K562 (cell line): Measurements from ENCODE around the gene ITGB3BP. TPM values are rescaled to one million over a fixed set of nuclear protein-coding genes. Genes with fewer than 3 reads are reported as not detected.

ENCODE experiments used
- ATAC-seq: fragments of 200-7000 bp; cut with Tn5 transposase; 3 replicates; pipeline ENCODE4 v1.9.1; 2020; ENCODE audit warnings: moderate library complexity
- BruUV-seq: library from RNA; stranded (reverse); fragments of 400-500 nt; replicated peaks from 2 replicates; lab custom pipeline; 2021; lab: Mats Ljungman, UMichigan
- CTCF ChIA-PET: fragments of 300-600 bp; formaldehyde crosslinking; extraction: SDS; loops from one replicate; lab custom pipeline; 2021; ENCODE audit warnings: low intra/inter-chr PET ratio; lab: Yijun Ruan, JAX
- POLR2A ChIA-PET: fragments of 300-600, 350-650 bp; sonication (Branson Sonifier 250); formaldehyde crosslinking; extraction: SDS; loops from one replicate; lab custom pipeline; 2021; ENCODE audit warnings: antibody characterized with exemption, inconsistent platforms; lab: Yijun Ruan, JAX
- DNase-seq, 4 experiments: peaks; one replicate each; pipeline versions ENCODE4 v3.0.0 to v3.0.0-alpha.2; 2011 to 2018; ENCODE audit warnings: low spot score in 3 of 4, mixed read lengths in 3 of 4; ENCODE audit errors: extremely low read depth in 1 of 4
- FAIRE-seq: peaks from 2 replicates; lab custom pipeline; 2011; peaks lifted over from hg19 to GRCh38; lab: Jason Lieb, UNC
- H2AFZ ChIP-seq: 2 replicates; pipeline ENCODE4 v1.6.0; 2011; ENCODE audit warnings: low read depth, low read length, control low read depth, inconsistent platforms
- H3K27ac ChIP-seq: fragments of 200-600 bp; 3 replicates; pipeline ENCODE4 v1.8.0; 2011; ENCODE audit warnings: low read depth, mild to moderate bottlenecking, control low read depth, inconsistent platforms, low read length, moderate library complexity, mixed read lengths; ENCODE audit errors: extremely low read depth
- H3K27me3 ChIP-seq, 2 experiments: fragments of 300-600 bp in 1 of 2; 2 replicates in 1 of 2; 3 replicates in 1 of 2; pipeline versions ENCODE4 v1.6.0 to v1.8.0; 2011; ENCODE audit warnings: inconsistent platforms in 2 of 2, low read length in 2 of 2, mild to moderate bottlenecking in 1 of 2, mixed read lengths in 1 of 2, moderate library complexity in 1 of 2; ENCODE audit not compliant: control insufficient read depth in 2 of 2, insufficient read depth in 2 of 2
- H3K36me3 ChIP-seq: fragments of 300-600 bp; 3 replicates; pipeline ENCODE4 v1.8.0; 2011; ENCODE audit warnings: mild to moderate bottlenecking, low read length, inconsistent platforms; ENCODE audit not compliant: control insufficient read depth, insufficient read depth
- H3K4me1 ChIP-seq, 2 experiments: fragments of 200-600 bp in 1 of 2; replicated peaks in 1 of 2; 2 replicates in 1 of 2; 3 replicates in 1 of 2; pipeline versions ENCODE4 v1.5.1 to v1.8.0; 2011; ENCODE audit warnings: inconsistent platforms in 2 of 2, low read length in 2 of 2, mild to moderate bottlenecking in 1 of 2, mixed read lengths in 1 of 2, moderate library complexity in 1 of 2; ENCODE audit not compliant: control insufficient read depth in 2 of 2, insufficient read depth in 2 of 2
- H3K4me2 ChIP-seq: 2 replicates; pipeline ENCODE4 v1.6.1; 2011; ENCODE audit warnings: low read length, control low read depth, inconsistent platforms, mixed read lengths; ENCODE audit not compliant: insufficient read depth
- H3K4me3 ChIP-seq: fragments of 200-600 bp; sonication (generic), shearing (Covaris generic); 2 replicates; pipeline ENCODE4 v1.5.1; 2016; ENCODE audit warnings: control low read depth, inconsistent platforms
- H3K79me2 ChIP-seq: fragments of 200-600 bp; 3 replicates; pipeline ENCODE4 v1.8.0; 2011; ENCODE audit warnings: low read length, inconsistent platforms; ENCODE audit not compliant: control insufficient read depth, insufficient read depth
- H3K9ac ChIP-seq, 2 experiments: 2 replicates each; pipeline versions ENCODE4 v1.6.0 to v1.6.1; 2011; ENCODE audit warnings: low read depth in 2 of 2, low read length in 2 of 2, control low read depth in 1 of 2, inconsistent platforms in 1 of 2, mild to moderate bottlenecking in 1 of 2, mixed read lengths in 1 of 2; ENCODE audit not compliant: insufficient read depth in 1 of 2
- H3K9me1 ChIP-seq: one replicate; pipeline ENCODE4 v1.6.0; 2011; ENCODE audit warnings: inconsistent platforms, mild to moderate bottlenecking, low read length, moderate library complexity; ENCODE audit not compliant: control insufficient read depth, insufficient read depth
- H3K9me3 ChIP-seq: replicated peaks from 2 replicates; pipeline ENCODE4 v1.5.1; 2011; ENCODE audit warnings: low read depth, low read length, inconsistent platforms; ENCODE audit not compliant: control insufficient read depth, insufficient read depth
- H4K20me1 ChIP-seq: replicated peaks from 2 replicates; pipeline ENCODE4 v1.6.1; 2011; ENCODE audit warnings: low read length, inconsistent platforms, mixed read lengths; ENCODE audit not compliant: control insufficient read depth, insufficient read depth
- C11orf30 ChIP-seq: fragments of 450-650 bp; IDR thresholded peaks from 2 replicates; pipeline ENCODE4 v1.6.1; 2016; ENCODE audit warnings: low read depth, mild to moderate bottlenecking
- CSDE1 ChIP-seq, 2 experiments: fragments of 450-650 bp; IDR thresholded peaks; 2 replicates each; pipeline ENCODE4 v1.6.1; 2016; ENCODE audit warnings: mild to moderate bottlenecking in 1 of 2
- FOXM1 ChIP-seq, 2 experiments: fragments of 450-650 bp in 1 of 2; sonication (generic) in 1 of 2; formaldehyde crosslinking in 1 of 2; IDR thresholded peaks; 2 replicates each; pipeline versions ENCODE4 v1.6.1 to v1.9.0; 2017 to 2022; ENCODE audit warnings: low read depth in 2 of 2, mild to moderate bottlenecking in 2 of 2, missing genetic modification reagents in 1 of 2, moderate library complexity in 1 of 2
- MAFF ChIP-seq: IDR thresholded peaks from 2 replicates; pipeline ENCODE4 v1.6.1; 2012; ENCODE audit warnings: low read length, improper control_type of control experiment
- MAFK ChIP-seq: IDR thresholded peaks from 2 replicates; pipeline ENCODE4 v1.6.1; 2011; ENCODE audit warnings: low read length, improper control_type of control experiment
- MXI1 ChIP-seq: IDR thresholded peaks from 2 replicates; pipeline ENCODE4 v1.6.1; 2011; ENCODE audit warnings: low read depth, mild to moderate bottlenecking, improper control_type of control experiment, low read length
- SMARCC2 ChIP-seq: fragments of 450-650 bp; IDR thresholded peaks from 2 replicates; pipeline ENCODE4 v1.6.1; 2017; ENCODE audit warnings: antibody characterized with exemption, moderate library complexity, mild to moderate bottlenecking, low read depth
- TEAD2 ChIP-seq: fragments of 450-650 bp; IDR thresholded peaks from 2 replicates; pipeline ENCODE4 v1.6.1; 2016; ENCODE audit warnings: missing genetic modification characterization, control low read depth, missing compliant biosample characterization
- ZEB2 ChIP-seq: fragments of 450-650 bp; IDR thresholded peaks from 2 replicates; pipeline ENCODE4 v1.6.1; 2016
- ZKSCAN8 ChIP-seq: fragments of 200-800 bp; sonication (Bioruptor generic); IDR thresholded peaks from 2 replicates; pipeline ENCODE4 v1.6.1; 2016; ENCODE audit warnings: missing genetic modification characterization, missing compliant biosample characterization
- ZNF232 ChIP-seq: sonication (generic); formaldehyde crosslinking; IDR thresholded peaks from 2 replicates; pipeline ENCODE4 v1.8.0; 2022; ENCODE audit warnings: mild to moderate bottlenecking, missing genetic modification reagents
- ZNF696 ChIP-seq: fragments of 250-450 bp; sonication (Bioruptor Pico); conservative IDR thresholded peaks from 2 replicates; pipeline ENCODE4 v1.4.0; 2020; ENCODE audit warnings: mild to moderate bottlenecking, moderate library complexity
- ZSCAN29 ChIP-seq: fragments of 450-650 bp; IDR thresholded peaks from 2 replicates; pipeline ENCODE4 v1.6.1; 2017
- WGBS: fragments of 100-300 bp; shearing (Covaris generic); methylation state at CpG from one replicate; pipeline ENCODE4 v1.1.6; 2016; ENCODE audit warnings: low coverage, mixed read lengths; ENCODE audit not compliant: insufficient coverage; ENCODE audit errors: missing lambda C conversion rate; 5-methylcytosine and 5-hydroxymethylcytosine counted together
- in situ Hi-C: fragments of 300-500 bp; cut with MboI; formaldehyde crosslinking; loops from 4 replicates; pipeline ENCODE4 v1.15.0; 2018; ENCODE audit warnings: inconsistent platforms, mixed read lengths
- intact Hi-C: fragments of 100-400 bp; cut with micrococcal nuclease; formaldehyde crosslinking; loops from 2 replicates; pipeline ENCODE4 v1.14.2; 2022
- polyA plus RNA-seq, 8 experiments: library from polyadenylated mRNA; depleted of rRNA in 4 of 8; stranded (reverse) in 5 of 8; unstranded in 3 of 8; fragments of >200 nt; fragmentation: Nextera tagmentation in 2 of 8; fragmentation: Illumina TruSeq in 1 of 8; extraction: Ambion mirVana in 2 of 8; extraction: Trizol in 1 of 8; gene quantifications; 2 replicates each; pipeline versions ENCODE4 v1.2.1 to v1.2.3, GENCODE V29; 2011 to 2014; ENCODE audit warnings: inconsistent platforms in 1 of 8, missing spikeins in 1 of 8
- total RNA-seq, 7 experiments: library from RNA; depleted of rRNA in 6 of 7; stranded (reverse); fragments of >200 nt in 6 of 7; fragmentation: Illumina TruSeq in 2 of 7; extraction: Trizol in 2 of 7; gene quantifications; 2 replicates each; pipeline versions ENCODE4 v1.2.1 to v1.2.3, GENCODE V29; 2011 to 2021; ENCODE audit warnings: low replicate concordance in 1 of 7
- TF ChIP-seq, protein P1 (sequence below): fragments of 200-600 bp; sonication (generic); IDR thresholded peaks from one replicate; pipeline ENCODE4 v1.6.1; 2012; ENCODE audit warnings: mild to moderate bottlenecking, low read depth, low read length, inconsistent platforms

ITGB3BP gene
- total and polyA plus RNA-seq, 9 of the 15 experiments (the other 6 are each of a cell fraction or from before 2014, with no cell fraction given) = 62.8 to 151 (median 110) TPM

DNA sequence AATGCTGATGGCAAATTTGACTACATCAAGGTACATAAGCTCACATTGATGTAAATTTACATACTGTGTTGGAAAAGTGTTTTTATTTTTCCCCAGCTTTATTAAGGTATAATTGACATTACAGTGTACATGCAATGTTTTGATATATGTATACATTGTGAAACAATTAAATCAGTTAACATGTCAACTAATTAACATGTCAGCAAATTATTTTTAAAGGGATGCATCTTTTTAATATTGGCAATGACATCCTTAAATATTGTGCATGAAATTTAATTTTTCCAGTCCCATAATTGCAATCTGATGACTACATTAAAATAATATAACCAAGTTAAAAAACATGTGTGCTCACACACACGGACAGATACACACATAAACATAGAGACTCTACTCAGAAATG lies 9.7 kb upstream of the ITGB3BP start:
- no peak overlapping the region for H3K9ac ChIP-seq
- BruUV-seq = no TSS peak
- WGBS = 38% methylated on average over 1 of the region's 1 CpG
- no peak overlapping the region for H3K4me2 ChIP-seq
- no peak overlapping the region for H3K4me3 ChIP-seq
- H3K9me3 ChIP-seq = no peaks in the 10 kb centered on the region
- ChIA-PET CTCF (no interaction called here), POLR2A (no interaction called here)
- DNase-seq (no peak), FAIRE-seq (no peak), ATAC-seq (no peak)
- H4K20me1 ChIP-seq = no peaks in the 10 kb centered on the region
- no peaks in the 10 kb centered on the region for H3K27me3 ChIP-seq
- no peaks in the 10 kb centered on the region for H3K4me1 ChIP-seq
- no peak overlapping the region for H2AFZ ChIP-seq
- no peak overlapping the region for H3K27ac ChIP-seq
- H3K79me2 ChIP-seq = no peaks in the 10 kb centered on the region
- no peaks in the 10 kb centered on the region for H3K36me3 ChIP-seq
- intact Hi-C loops = no loop called here
- H3K9me1 ChIP-seq = no peaks in the 10 kb centered on the region
- in situ Hi-C loops = no loop called here
- TF ChIP-seq ZNF696 (CRISPR knock-in tag) = no peak
- TF ChIP-seq MAFK = peak; percentile 32; the same call in 1 of the 2 replicates
- TF ChIP-seq FOXM1 (IDR thresholded peaks at IDR 0.05; ENCODE audit: low read depth) = no peak
- TF ChIP-seq FOXM1 (CRISPR knock-in tag; IDR thresholded peaks at IDR 0.05; ENCODE audit: low read depth) = no peak
- peak; percentile 51; the same call in 1 of the 2 replicates for TF ChIP-seq C11orf30
- peak; percentile 42; the same call in 1 of the 2 replicates for TF ChIP-seq MAFF
- no peak for TF ChIP-seq ZSCAN29
- no peak for TF ChIP-seq TEAD2 (tag)
- TF ChIP-seq SMARCC2 = no peak
- TF ChIP-seq MXI1 = no peak
- no peak for TF ChIP-seq ZEB2
- TF ChIP-seq, protein P1, sequence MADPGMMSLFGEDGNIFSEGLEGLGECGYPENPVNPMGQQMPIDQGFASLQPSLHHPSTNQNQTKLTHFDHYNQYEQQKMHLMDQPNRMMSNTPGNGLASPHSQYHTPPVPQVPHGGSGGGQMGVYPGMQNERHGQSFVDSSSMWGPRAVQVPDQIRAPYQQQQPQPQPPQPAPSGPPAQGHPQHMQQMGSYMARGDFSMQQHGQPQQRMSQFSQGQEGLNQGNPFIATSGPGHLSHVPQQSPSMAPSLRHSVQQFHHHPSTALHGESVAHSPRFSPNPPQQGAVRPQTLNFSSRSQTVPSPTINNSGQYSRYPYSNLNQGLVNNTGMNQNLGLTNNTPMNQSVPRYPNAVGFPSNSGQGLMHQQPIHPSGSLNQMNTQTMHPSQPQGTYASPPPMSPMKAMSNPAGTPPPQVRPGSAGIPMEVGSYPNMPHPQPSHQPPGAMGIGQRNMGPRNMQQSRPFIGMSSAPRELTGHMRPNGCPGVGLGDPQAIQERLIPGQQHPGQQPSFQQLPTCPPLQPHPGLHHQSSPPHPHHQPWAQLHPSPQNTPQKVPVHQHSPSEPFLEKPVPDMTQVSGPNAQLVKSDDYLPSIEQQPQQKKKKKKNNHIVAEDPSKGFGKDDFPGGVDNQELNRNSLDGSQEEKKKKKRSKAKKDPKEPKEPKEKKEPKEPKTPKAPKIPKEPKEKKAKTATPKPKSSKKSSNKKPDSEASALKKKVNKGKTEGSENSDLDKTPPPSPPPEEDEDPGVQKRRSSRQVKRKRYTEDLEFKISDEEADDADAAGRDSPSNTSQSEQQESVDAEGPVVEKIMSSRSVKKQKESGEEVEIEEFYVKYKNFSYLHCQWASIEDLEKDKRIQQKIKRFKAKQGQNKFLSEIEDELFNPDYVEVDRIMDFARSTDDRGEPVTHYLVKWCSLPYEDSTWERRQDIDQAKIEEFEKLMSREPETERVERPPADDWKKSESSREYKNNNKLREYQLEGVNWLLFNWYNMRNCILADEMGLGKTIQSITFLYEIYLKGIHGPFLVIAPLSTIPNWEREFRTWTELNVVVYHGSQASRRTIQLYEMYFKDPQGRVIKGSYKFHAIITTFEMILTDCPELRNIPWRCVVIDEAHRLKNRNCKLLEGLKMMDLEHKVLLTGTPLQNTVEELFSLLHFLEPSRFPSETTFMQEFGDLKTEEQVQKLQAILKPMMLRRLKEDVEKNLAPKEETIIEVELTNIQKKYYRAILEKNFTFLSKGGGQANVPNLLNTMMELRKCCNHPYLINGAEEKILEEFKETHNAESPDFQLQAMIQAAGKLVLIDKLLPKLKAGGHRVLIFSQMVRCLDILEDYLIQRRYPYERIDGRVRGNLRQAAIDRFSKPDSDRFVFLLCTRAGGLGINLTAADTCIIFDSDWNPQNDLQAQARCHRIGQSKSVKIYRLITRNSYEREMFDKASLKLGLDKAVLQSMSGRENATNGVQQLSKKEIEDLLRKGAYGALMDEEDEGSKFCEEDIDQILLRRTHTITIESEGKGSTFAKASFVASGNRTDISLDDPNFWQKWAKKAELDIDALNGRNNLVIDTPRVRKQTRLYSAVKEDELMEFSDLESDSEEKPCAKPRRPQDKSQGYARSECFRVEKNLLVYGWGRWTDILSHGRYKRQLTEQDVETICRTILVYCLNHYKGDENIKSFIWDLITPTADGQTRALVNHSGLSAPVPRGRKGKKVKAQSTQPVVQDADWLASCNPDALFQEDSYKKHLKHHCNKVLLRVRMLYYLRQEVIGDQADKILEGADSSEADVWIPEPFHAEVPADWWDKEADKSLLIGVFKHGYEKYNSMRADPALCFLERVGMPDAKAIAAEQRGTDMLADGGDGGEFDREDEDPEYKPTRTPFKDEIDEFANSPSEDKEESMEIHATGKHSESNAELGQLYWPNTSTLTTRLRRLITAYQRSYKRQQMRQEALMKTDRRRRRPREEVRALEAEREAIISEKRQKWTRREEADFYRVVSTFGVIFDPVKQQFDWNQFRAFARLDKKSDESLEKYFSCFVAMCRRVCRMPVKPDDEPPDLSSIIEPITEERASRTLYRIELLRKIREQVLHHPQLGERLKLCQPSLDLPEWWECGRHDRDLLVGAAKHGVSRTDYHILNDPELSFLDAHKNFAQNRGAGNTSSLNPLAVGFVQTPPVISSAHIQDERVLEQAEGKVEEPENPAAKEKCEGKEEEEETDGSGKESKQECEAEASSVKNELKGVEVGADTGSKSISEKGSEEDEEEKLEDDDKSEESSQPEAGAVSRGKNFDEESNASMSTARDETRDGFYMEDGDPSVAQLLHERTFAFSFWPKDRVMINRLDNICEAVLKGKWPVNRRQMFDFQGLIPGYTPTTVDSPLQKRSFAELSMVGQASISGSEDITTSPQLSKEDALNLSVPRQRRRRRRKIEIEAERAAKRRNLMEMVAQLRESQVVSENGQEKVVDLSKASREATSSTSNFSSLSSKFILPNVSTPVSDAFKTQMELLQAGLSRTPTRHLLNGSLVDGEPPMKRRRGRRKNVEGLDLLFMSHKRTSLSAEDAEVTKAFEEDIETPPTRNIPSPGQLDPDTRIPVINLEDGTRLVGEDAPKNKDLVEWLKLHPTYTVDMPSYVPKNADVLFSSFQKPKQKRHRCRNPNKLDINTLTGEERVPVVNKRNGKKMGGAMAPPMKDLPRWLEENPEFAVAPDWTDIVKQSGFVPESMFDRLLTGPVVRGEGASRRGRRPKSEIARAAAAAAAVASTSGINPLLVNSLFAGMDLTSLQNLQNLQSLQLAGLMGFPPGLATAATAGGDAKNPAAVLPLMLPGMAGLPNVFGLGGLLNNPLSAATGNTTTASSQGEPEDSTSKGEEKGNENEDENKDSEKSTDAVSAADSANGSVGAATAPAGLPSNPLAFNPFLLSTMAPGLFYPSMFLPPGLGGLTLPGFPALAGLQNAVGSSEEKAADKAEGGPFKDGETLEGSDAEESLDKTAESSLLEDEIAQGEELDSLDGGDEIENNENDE = no peak
- no peak for TF ChIP-seq ZKSCAN8
- TF ChIP-seq ZNF232 = no peak
- TF ChIP-seq CSDE1 (IDR thresholded peaks at IDR 0.05) = no peak
